Neural crest cell (in vitro differentiated cells): ENCODE results near the gene ZNF217. TPM values are rescaled to one million over a fixed set of nuclear protein-coding genes. Genes with fewer than 3 reads are reported as not detected.
"Not testable (repeated sequence)": the region's sequence is repeated elsewhere in the genome, so short reads cannot be mapped to it uniquely, and the experiment has no call there.

Experiments
- DNase-seq: peaks from one replicate; pipeline ENCODE4 v3.0.0; 2021; ENCODE audit warnings: low read depth, mixed read lengths, low spot score
- H3K27ac Mint-ChIP-seq: one replicate; pipeline ENCODE4 v1.8.0; 2021; ENCODE audit warnings: mild to moderate bottlenecking, mixed read lengths; ENCODE audit not compliant: unreplicated experiment
- H3K27me3 Mint-ChIP-seq: 2 replicates; pipeline ENCODE4 v1.8.0; 2021; ENCODE audit warnings: low read depth, mild to moderate bottlenecking, mixed read lengths
- H3K36me3 Mint-ChIP-seq: 2 replicates; pipeline ENCODE4 v1.8.0; 2021; ENCODE audit warnings: low read depth, mild to moderate bottlenecking, mixed read lengths
- H3K4me1 Mint-ChIP-seq: 2 replicates; pipeline ENCODE4 v1.8.0; 2021; ENCODE audit warnings: mixed read lengths
- H3K4me3 Mint-ChIP-seq: one replicate; pipeline ENCODE4 v1.8.0; 2021; ENCODE audit warnings: mild to moderate bottlenecking, mixed read lengths
- H3K9me3 Mint-ChIP-seq: 2 replicates; pipeline ENCODE4 v1.8.0; 2021; ENCODE audit warnings: mixed read lengths
- CTCF ChIP-seq: fragments of 200-600 bp; sonication (generic); conservative IDR thresholded peaks from 2 replicates; pipeline ENCODE4 v1.5.0; 2021; ENCODE audit warnings: antibody characterized with exemption, mild to moderate bottlenecking
- total RNA-seq: library from RNA; stranded (reverse); gene quantifications from 2 replicates; pipeline ENCODE4 v1.2.1, GENCODE V29; 2021

ZNF217 gene
- total RNA-seq, 1 donor from 2014 or later = 35.5 TPM

- Mint-ChIP-seq H3K4me3 (no peak overlapping the region), H3K27me3 (no peaks in the 10 kb centered on the region), H3K4me1 (peaks cover 21% of the 10 kb centered on the region), H3K9me3 (no peaks in the 10 kb centered on the region), H3K27ac (peak overlapping the region; percentile 85), H3K36me3 (no peaks in the 10 kb centered on the region)
- no peak for DNase-seq
- no peak for TF ChIP-seq CTCF
Observed at GRCh38 chr20:53611449-53611894, 17.8 kb upstream of the ZNF217 start.

- no peaks in the 10 kb centered on the region for H3K9me3 Mint-ChIP-seq
Observed at GRCh38 chr20:53609491-53610445, 16.1 kb upstream of the ZNF217 start.

GRCh38 chr20:53608456-53609452, 15.1 kb upstream of the ZNF217 start:
- Mint-ChIP-seq H3K36me3 (no peaks in the 10 kb centered on the region), H3K27ac (peak overlapping the region; percentile 53), H3K9me3 (no peaks in the 10 kb centered on the region), H3K27me3 (no peaks in the 10 kb centered on the region), H3K4me3 (no peak overlapping the region), H3K4me1 (peaks cover 24% of the 10 kb centered on the region)
- TF ChIP-seq CTCF = no peak
- no peak for DNase-seq

More at GRCh38 chr20:53609491-53610445, 16.1 kb upstream of the ZNF217 start:
- Mint-ChIP-seq H3K27ac (peak overlapping the region; percentile 53), H3K36me3 (no peaks in the 10 kb centered on the region), H3K4me3 (no peak overlapping the region), H3K27me3 (no peaks in the 10 kb centered on the region), H3K4me1 (peaks cover 24% of the 10 kb centered on the region)
- no peak for DNase-seq
- TF ChIP-seq CTCF = no peak

- TF ChIP-seq CTCF = no peak
- Mint-ChIP-seq H3K27me3 (no peaks in the 10 kb centered on the region), H3K27ac (no peak overlapping the region), H3K36me3 (no peaks in the 10 kb centered on the region), H3K9me3 (no peaks in the 10 kb centered on the region), H3K4me1 (peaks cover 24% of the 10 kb centered on the region), H3K4me3 (no peak overlapping the region)
- no peak for DNase-seq
Observed at GRCh38 chr20:53608071-53608455, 14.4 kb upstream of the ZNF217 start.

GRCh38 chr20:53606364-53606985, 12.8 kb upstream of the ZNF217 start:
- Mint-ChIP-seq H3K9me3 (no peaks in the 10 kb centered on the region), H3K4me3 (no peak overlapping the region), H3K27ac (no peak overlapping the region), H3K36me3 (no peaks in the 10 kb centered on the region), H3K27me3 (no peaks in the 10 kb centered on the region), H3K4me1 (peaks cover 22% of the 10 kb centered on the region)
- no peak for TF ChIP-seq CTCF
- DNase-seq = no peak

- not testable (repeated sequence) for H3K27ac Mint-ChIP-seq, H3K36me3 Mint-ChIP-seq, H3K27me3 Mint-ChIP-seq, H3K9me3 Mint-ChIP-seq, H3K4me3 Mint-ChIP-seq, DNase-seq
- peaks cover 19% of the 10 kb centered on the region for H3K4me1 Mint-ChIP-seq
Observed at GRCh38 chr20:53605401-53605800, 11.8 kb upstream of the ZNF217 start.

- not testable (repeated sequence) for DNase-seq, H3K27ac Mint-ChIP-seq, H3K36me3 Mint-ChIP-seq, H3K27me3 Mint-ChIP-seq, H3K9me3 Mint-ChIP-seq, H3K4me3 Mint-ChIP-seq
- H3K4me1 Mint-ChIP-seq = peaks cover 15% of the 10 kb centered on the region
Observed at GRCh38 chr20:53604846-53605245, 11.2 kb upstream of the ZNF217 start.
